Left kidney (tissue), 2 donors: Measurements from ENCODE around the gene POC1B. TPM values are rescaled to one million over a fixed set of nuclear protein-coding genes. Genes with fewer than 3 reads are reported as not detected.

Source experiments
- DNase-seq: peaks from one replicate; pipeline ENCODE4 v3.0.0-alpha.2; 2013
- polyA plus RNA-seq: library from polyadenylated mRNA; unstranded; fragments of 120-200 nt; gene quantifications from one replicate; pipeline ENCODE4 v1.2.1, GENCODE V29; 2013; ENCODE audit not compliant: insufficient read length

POC1B gene
- polyA plus RNA-seq, 1 donor, result 24.8 TPM

GRCh38 chr12:89418228-89418910 lies 107.5 kb downstream of the POC1B start:
- no peak for DNase-seq

GRCh38 chr12:89417246-89417977 lies 108.4 kb downstream of the POC1B start:
- DNase-seq, result no peak

- DNase-seq, result no peak
Measured at GRCh38 chr12:89416049-89416792, 109.6 kb downstream of the POC1B start.

GRCh38 chr12:89414851-89415250 lies 111.0 kb downstream of the POC1B start:
- no peak for DNase-seq

GRCh38 chr12:89414322-89414721 lies 111.5 kb downstream of the POC1B start:
- DNase-seq, result no peak

- DNase-seq, result no peak
Measured at GRCh38 chr12:89413234-89413633, 112.6 kb downstream of the POC1B start.

- DNase-seq, result no peak
Measured at GRCh38 chr12:89412665-89413064, 113.2 kb downstream of the POC1B start.

GRCh38 chr12:89411846-89412245 lies 114.0 kb downstream of the POC1B start:
- no peak for DNase-seq

GRCh38 chr12:89411234-89411633 lies 114.6 kb downstream of the POC1B start:
- DNase-seq, result no peak

GRCh38 chr12:89405626-89406345 lies 120.1 kb downstream of the POC1B start:
- no peak for DNase-seq

GRCh38 chr12:89401433-89402058 lies 124.3 kb downstream of the POC1B start:
- no peak for DNase-seq

- DNase-seq, result no peak
Measured at GRCh38 chr12:89400415-89400814, 125.4 kb downstream of the POC1B start.

- no peak for DNase-seq
Measured at GRCh38 chr12:89395712-89396111, 130.1 kb downstream of the POC1B start.

GRCh38 chr12:89393551-89394121 lies 132.2 kb downstream of the POC1B start:
- DNase-seq, result no peak

GRCh38 chr12:89392391-89392790 lies 133.5 kb downstream of the POC1B start:
- DNase-seq, result no peak

- DNase-seq, result no peak
Measured at GRCh38 chr12:89391726-89392336, 134.0 kb downstream of the POC1B start.

GRCh38 chr12:89390802-89391673 lies 134.8 kb downstream of the POC1B start:
- no peak for DNase-seq

- no peak for DNase-seq
Measured at GRCh38 chr12:89389755-89390661, 135.8 kb downstream of the POC1B start.

- DNase-seq, result no peak
Measured at GRCh38 chr12:89386138-89386537, 139.7 kb downstream of the POC1B start.
